NCI-H1105 (cell line): ENCODE data around the gene PLA2G3.

Experiments
- DNase-seq: peaks from one replicate; lab custom pipeline; 2025; lab: John Stamatoyannopoulos, UW

Gene PLA2G3

GRCh38 chr22:31085928-31086327 lies 54.4 kb downstream of the PLA2G3 start:
- no peak for DNase-seq

DNA sequence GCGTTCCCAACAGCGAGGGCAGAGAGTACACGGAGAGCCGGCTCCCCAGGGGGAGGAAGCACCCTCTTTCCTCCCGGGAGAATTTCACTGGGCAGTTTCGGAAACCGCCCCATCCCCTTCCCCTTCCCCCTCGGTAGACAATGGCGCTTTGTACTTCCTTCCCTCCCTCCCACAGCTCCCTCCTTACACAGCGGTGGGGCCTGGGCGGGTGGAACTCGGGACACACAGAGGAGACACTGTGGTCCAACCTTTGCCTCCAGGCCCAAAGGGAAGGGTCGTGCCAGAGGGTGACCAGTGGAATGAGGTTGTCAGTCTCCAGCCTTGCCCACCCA lies 54.8 kb downstream of the PLA2G3 start:
- no peak for DNase-seq

- DNase-seq, result peak; percentile 43
Measured at GRCh38 chr22:31084811-31085492, 55.4 kb downstream of the PLA2G3 start.
